ENCODE measurements around the gene PHLPP1. TPM values are rescaled to one million over a fixed set of nuclear protein-coding genes. Genes with fewer than 3 reads are reported as not detected.

Gene PHLPP1
- total and polyA plus RNA-seq, 2 donors = 3.2 to 4.5 TPM

DNA sequence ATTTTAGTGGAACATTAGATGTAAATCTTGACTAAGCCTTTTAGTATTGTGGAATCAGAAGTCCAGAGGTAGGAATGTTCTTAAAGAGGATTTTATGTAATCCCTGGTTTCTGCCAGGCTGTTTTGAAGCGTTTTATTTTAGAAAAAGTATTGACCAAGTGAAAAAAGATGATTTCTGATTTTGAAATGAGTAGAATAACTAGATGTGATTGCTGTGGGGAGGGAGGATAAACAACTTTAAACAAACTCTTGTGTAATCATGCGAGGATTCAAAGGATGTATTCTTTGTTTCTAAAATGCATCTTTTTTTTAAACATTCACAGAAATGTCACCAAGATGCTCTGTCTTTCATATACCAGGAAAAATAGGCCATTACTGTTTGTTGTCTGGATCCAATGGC lies 53.9 kb downstream of the PHLPP1 start:
- peaks cover 0 to 6% of the 10 kb centered on the region in 2 donors for H3K4me1 ChIP-seq (ENCODE audit: control insufficient read depth in 2 of 2, insufficient read depth in 2 of 2, low read length in 2 of 2)
- no peaks in the 10 kb centered on the region for H3K27me3 ChIP-seq (ENCODE audit: control insufficient read depth in 2 of 2, insufficient read depth in 1 of 2, low read length in 1 of 2)
- H3K27ac ChIP-seq (ENCODE audit: low read depth in 1 of 2, low read length in 1 of 2) = no peak overlapping the region
- no peaks in the 10 kb centered on the region for H3K36me3 ChIP-seq (ENCODE audit: control insufficient read depth in 2 of 2, insufficient read depth in 2 of 2, low read length in 1 of 2)
- no peaks in the 10 kb centered on the region for H3K9me3 ChIP-seq (ENCODE audit: control insufficient read depth in 2 of 2, insufficient read depth in 1 of 2, low read length in 1 of 2)
- no peak overlapping the region for H3K4me3 ChIP-seq (ENCODE audit: low read length in 2 of 2)
- no peak for DNase-seq (ENCODE audit: low read depth in 6 of 9, low spot score in 9 of 9)
- WGBS = 98% methylated on average over 2 of the region's 2 CpGs

DNA sequence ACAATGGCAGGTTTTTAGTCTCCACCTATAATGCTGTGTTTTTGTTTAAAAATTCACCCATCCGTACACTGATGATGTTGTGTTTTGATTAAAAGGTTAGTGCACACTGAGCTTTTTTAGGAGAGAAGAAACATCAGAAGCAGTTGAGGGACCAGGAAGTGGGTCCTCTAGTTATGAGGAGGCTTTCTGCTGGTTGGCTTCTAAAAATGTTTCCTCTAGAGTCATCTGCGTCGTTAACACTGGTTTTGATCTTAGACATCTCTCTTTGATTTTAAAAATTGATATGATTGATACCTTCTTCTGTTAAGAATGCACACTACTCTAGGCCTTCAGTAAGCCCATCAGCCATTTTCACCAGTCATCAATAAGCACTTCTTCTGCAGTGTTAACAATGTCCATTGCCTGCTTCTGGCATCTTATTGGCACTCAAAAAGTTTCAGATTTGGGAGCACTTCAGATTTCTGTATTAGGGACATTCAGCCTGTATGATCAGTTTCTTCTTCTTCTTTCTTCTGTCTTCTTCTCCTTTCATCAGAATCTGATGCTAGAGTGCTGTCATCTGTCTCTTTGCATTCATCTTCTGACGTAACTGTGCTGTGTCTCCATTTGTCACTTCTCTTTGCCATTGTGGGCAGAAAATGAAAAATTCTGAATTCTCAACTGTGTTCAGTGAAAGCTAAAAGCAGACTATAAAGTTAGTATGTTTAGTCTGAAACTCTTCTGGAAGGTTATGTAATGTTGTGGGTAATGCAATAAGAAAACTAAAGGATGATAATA lies 56.3 kb downstream of the PHLPP1 start:
- H3K36me3 ChIP-seq (ENCODE audit: control insufficient read depth in 2 of 2, insufficient read depth in 2 of 2, low read length in 1 of 2) = no peaks in the 10 kb centered on the region
- WGBS = 56% methylated on average over 4 of the region's 4 CpGs
- no peak overlapping the region for H3K4me3 ChIP-seq (ENCODE audit: low read length in 2 of 2)
- peak in 1 of 9 donors; percentile 52 for DNase-seq (ENCODE audit: low read depth in 6 of 9, low spot score in 9 of 9)
- H3K27me3 ChIP-seq (ENCODE audit: control insufficient read depth in 2 of 2, insufficient read depth in 1 of 2, low read length in 1 of 2) = no peaks in the 10 kb centered on the region
- peak overlapping the region; percentile 4 to 5 for H3K27ac ChIP-seq (ENCODE audit: low read depth in 1 of 2, low read length in 1 of 2)
- peaks cover 0 to 6% of the 10 kb centered on the region in 2 donors for H3K4me1 ChIP-seq (ENCODE audit: control insufficient read depth in 2 of 2, insufficient read depth in 2 of 2, low read length in 2 of 2)
- H3K9me3 ChIP-seq (ENCODE audit: control insufficient read depth in 2 of 2, insufficient read depth in 1 of 2, low read length in 1 of 2) = no peaks in the 10 kb centered on the region

DNA sequence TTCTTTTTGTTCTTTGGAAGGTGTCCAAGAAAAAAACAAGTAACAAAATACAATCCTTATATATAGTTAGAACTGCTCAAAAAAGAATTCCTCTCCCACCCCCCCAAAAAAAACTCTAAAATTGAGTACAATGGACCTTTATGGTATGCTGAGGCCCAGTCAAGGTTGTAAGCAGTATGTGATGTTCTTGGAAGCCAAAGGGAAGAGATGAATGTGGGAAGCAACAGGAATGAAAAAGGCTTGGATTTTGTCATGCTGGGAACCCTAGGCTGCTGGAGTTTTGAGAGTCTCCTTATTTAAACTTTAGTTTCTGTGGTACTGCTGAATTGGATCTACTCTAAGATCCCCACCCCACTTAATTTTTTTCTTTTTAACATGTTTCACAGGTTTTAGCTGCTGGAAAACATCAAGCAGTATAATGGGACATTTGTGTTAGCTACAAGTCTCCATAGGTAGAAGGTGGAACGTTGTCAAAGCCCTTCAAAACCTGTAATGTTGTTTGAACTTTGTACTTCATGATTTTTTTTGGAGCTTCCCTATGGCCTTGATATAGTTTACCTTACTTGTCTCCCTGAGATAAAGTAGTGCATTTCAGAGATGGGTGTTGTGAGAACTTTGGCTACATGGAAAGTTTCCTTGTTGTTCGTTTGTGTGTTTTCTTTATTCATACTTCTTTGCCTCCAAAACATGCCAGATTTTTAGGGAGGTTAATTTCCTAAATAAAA lies 57.7 kb downstream of the PHLPP1 start:
- Histone ChIP-seq H3K36me3 (ENCODE audit: control insufficient read depth in 2 of 2, insufficient read depth in 2 of 2, low read length in 1 of 2) (no peaks in the 10 kb centered on the region), H3K9me3 (ENCODE audit: control insufficient read depth in 2 of 2, insufficient read depth in 1 of 2, low read length in 1 of 2) (no peaks in the 10 kb centered on the region), H3K4me1 (ENCODE audit: control insufficient read depth in 2 of 2, insufficient read depth in 2 of 2, low read length in 2 of 2) (peaks cover 0 to 6% of the 10 kb centered on the region in 2 donors), H3K27ac (ENCODE audit: low read depth in 1 of 2, low read length in 1 of 2) (no peak overlapping the region), H3K4me3 (ENCODE audit: low read length in 2 of 2) (no peak overlapping the region), H3K27me3 (ENCODE audit: control insufficient read depth in 2 of 2, insufficient read depth in 1 of 2, low read length in 1 of 2) (no peaks in the 10 kb centered on the region)
- WGBS = 97% methylated on average over 2 of the region's 2 CpGs
- DNase-seq (ENCODE audit: low read depth in 6 of 9, low spot score in 9 of 9) = no peak

DNA sequence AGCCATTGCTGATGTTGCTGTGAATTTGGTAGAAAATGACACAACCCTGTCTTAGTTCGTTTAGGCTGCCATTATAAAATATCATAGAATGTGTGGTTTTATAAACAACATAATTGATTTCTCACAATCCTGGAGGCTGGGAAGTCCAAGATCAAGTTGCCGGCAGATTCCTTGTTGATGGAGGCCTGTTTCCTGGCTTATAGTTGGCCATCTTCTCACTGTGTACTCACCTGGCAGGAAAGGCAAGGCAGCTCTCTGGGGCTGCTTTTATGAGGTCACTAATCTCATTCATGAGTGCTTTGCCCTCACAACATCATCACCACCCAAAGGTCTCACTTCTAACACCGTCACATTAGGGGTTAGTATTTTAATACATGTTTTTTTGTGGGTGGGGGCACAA lies 58.4 kb downstream of the PHLPP1 start:
- Histone ChIP-seq H3K36me3 (ENCODE audit: control insufficient read depth in 2 of 2, insufficient read depth in 2 of 2, low read length in 1 of 2) (no peaks in the 10 kb centered on the region), H3K4me3 (ENCODE audit: low read length in 2 of 2) (no peak overlapping the region), H3K27me3 (ENCODE audit: control insufficient read depth in 2 of 2, insufficient read depth in 1 of 2, low read length in 1 of 2) (no peaks in the 10 kb centered on the region), H3K4me1 (ENCODE audit: control insufficient read depth in 2 of 2, insufficient read depth in 2 of 2, low read length in 2 of 2) (peaks cover 0 to 6% of the 10 kb centered on the region in 2 donors), H3K27ac (ENCODE audit: low read depth in 1 of 2, low read length in 1 of 2) (no peak overlapping the region), H3K9me3 (ENCODE audit: control insufficient read depth in 2 of 2, insufficient read depth in 1 of 2, low read length in 1 of 2) (no peaks in the 10 kb centered on the region)
- WGBS = 97% methylated on average over 3 of the region's 3 CpGs
- DNase-seq (ENCODE audit: low read depth in 6 of 9, low spot score in 9 of 9) = no peak

DNA sequence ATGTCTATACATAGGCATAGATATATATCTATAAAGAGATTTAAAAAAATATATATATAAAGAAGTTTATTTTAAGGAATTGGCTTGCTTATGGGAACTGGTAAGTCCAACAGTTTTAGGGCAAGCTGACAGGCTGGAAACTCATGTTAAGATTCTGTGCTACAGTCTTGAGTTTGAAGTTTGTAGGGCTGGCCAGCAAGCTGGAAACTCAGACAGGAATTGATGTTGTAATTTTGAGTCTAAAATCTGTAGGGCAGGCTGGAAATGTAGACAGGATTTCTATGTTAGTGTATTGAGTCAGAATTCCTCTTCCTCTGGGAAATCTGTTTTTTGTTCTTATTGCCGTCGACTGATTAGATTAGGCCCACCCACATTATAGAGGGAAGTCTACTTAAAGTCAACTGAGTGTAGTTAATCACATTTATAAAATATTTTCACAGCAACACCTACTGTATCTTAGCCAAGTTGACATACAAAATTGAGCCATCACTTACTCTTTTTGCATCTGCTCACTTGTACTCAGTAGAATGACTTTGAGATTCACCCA lies 60.8 kb downstream of the PHLPP1 start:
- no peak overlapping the region for H3K27ac ChIP-seq (ENCODE audit: low read depth in 1 of 2, low read length in 1 of 2)
- H3K27me3 ChIP-seq (ENCODE audit: control insufficient read depth in 2 of 2, insufficient read depth in 1 of 2, low read length in 1 of 2) = no peaks in the 10 kb centered on the region
- peaks cover 0 to 6% of the 10 kb centered on the region in 2 donors for H3K4me1 ChIP-seq (ENCODE audit: control insufficient read depth in 2 of 2, insufficient read depth in 2 of 2, low read length in 2 of 2)
- H3K4me3 ChIP-seq (ENCODE audit: low read length in 2 of 2) = no peak overlapping the region
- no peaks in the 10 kb centered on the region for H3K9me3 ChIP-seq (ENCODE audit: control insufficient read depth in 2 of 2, insufficient read depth in 1 of 2, low read length in 1 of 2)
- 96% methylated on average over 2 of the region's 2 CpGs for WGBS
- no peaks in the 10 kb centered on the region for H3K36me3 ChIP-seq (ENCODE audit: control insufficient read depth in 2 of 2, insufficient read depth in 2 of 2, low read length in 1 of 2)
- no peak for DNase-seq (ENCODE audit: low read depth in 6 of 9, low spot score in 9 of 9)

DNA sequence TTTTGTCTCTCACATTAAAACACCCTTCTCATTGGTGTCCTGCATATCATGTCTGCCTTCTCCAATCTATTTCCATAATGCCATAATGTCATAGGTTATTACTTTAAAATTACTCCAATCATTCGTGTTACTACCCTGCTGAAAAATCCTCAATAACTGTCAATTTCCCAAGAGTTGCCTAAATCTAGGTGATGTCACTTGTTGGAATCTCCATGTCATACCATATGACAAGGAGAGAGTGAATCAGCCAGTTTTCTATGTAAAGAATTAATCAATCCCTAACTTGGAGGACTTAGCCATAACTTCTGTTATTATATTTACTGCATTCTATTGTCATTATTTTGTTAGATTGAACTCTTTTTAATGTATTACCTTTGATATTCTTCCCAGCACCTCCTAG lies 62.5 kb downstream of the PHLPP1 start:
- 100% methylated on average over 1 of the region's 1 CpG for WGBS
- DNase-seq (ENCODE audit: low read depth in 6 of 9, low spot score in 9 of 9) = no peak
- Histone ChIP-seq H3K4me3 (ENCODE audit: low read length in 2 of 2) (no peak overlapping the region), H3K4me1 (ENCODE audit: control insufficient read depth in 2 of 2, insufficient read depth in 2 of 2, low read length in 2 of 2) (peaks cover 0 to 2% of the 10 kb centered on the region in 2 donors), H3K9me3 (ENCODE audit: control insufficient read depth in 2 of 2, insufficient read depth in 1 of 2, low read length in 1 of 2) (no peaks in the 10 kb centered on the region), H3K27me3 (ENCODE audit: control insufficient read depth in 2 of 2, insufficient read depth in 1 of 2, low read length in 1 of 2) (no peaks in the 10 kb centered on the region), H3K27ac (ENCODE audit: low read depth in 1 of 2, low read length in 1 of 2) (no peak overlapping the region), H3K36me3 (ENCODE audit: control insufficient read depth in 2 of 2, insufficient read depth in 2 of 2, low read length in 1 of 2) (no peaks in the 10 kb centered on the region)

DNA sequence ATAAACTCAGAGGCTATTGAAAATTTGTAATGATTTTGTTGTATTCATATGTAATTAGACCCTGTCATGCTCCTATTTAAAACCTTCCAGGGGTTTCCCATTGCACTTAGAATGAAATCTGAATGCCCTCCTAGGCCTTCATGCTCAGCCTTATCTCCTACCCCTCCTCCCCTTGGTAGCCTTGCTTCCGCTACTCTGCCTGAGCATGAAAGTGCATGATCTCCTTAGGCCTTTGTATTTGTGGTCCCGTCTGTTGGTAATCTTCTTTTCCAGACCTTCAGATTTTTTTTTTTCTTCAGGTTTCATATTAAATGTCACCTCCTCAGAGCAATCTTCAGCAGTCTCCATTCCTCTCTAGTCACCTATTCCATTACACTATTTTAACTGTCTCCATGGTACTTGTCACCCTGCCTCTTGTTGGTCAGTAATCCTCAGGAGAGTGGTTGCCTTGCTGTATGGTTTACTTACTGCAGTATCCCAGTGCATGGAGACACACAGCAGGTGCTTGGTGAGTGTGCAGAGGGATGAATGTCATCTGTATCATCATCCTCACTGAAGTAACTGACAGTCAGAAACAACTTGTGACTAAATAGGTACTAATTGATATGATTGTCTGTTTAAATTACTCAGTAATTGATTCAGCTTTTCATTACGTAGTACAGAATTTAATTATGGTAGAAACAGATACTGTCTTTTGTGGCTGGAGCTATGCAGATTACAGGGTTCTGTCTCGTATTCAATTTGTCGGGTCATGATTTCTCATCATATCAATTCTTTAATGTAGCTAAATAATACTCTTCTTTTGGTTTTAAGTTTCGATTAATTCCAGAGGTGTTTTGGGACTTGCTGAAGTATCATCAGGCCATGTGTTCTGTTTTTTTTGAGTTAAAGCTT lies 63.9 kb downstream of the PHLPP1 start:
- Histone ChIP-seq H3K27ac (ENCODE audit: low read depth in 1 of 2, low read length in 1 of 2) (no peak overlapping the region), H3K9me3 (ENCODE audit: control insufficient read depth in 2 of 2, insufficient read depth in 1 of 2, low read length in 1 of 2) (no peaks in the 10 kb centered on the region), H3K36me3 (ENCODE audit: control insufficient read depth in 2 of 2, insufficient read depth in 2 of 2, low read length in 1 of 2) (no peaks in the 10 kb centered on the region), H3K4me3 (ENCODE audit: low read length in 2 of 2) (no peak overlapping the region), H3K27me3 (ENCODE audit: control insufficient read depth in 2 of 2, insufficient read depth in 1 of 2, low read length in 1 of 2) (no peaks in the 10 kb centered on the region), H3K4me1 (ENCODE audit: control insufficient read depth in 2 of 2, insufficient read depth in 2 of 2, low read length in 2 of 2) (no peaks in the 10 kb centered on the region)
- DNase-seq (ENCODE audit: low read depth in 6 of 9, low spot score in 9 of 9) = no peak
- WGBS = 98% methylated on average over 6 of the region's 6 CpGs

DNA sequence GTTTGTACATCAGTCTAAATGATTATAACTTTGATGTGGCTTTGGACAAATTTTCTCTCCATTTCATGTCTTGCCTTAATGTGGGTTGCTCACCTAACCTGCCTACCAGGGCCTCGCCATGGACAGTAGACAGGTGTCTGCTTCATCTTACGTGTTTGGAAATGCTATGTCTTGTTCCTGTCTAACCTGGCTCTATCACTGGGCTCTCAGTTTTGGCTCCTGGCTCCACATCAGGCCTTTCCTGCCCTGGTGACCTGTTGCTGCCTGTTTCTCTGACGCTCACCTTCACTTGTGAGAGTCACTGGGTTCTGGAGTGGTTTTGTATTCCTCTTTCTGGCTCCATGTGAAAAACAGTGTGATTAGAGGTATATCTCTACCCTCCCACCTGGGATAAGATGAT lies 65.9 kb downstream of the PHLPP1 start:
- no peak overlapping the region for H3K27ac ChIP-seq (ENCODE audit: low read depth in 1 of 2, low read length in 1 of 2)
- H3K4me1 ChIP-seq (ENCODE audit: control insufficient read depth in 2 of 2, insufficient read depth in 2 of 2, low read length in 2 of 2) = no peaks in the 10 kb centered on the region

More for the DNA sequence above, 65.9 kb downstream of the PHLPP1 start:
- Histone ChIP-seq H3K9me3 (ENCODE audit: control insufficient read depth in 2 of 2, insufficient read depth in 1 of 2, low read length in 1 of 2) (no peaks in the 10 kb centered on the region), H3K36me3 (ENCODE audit: control insufficient read depth in 2 of 2, insufficient read depth in 2 of 2, low read length in 1 of 2) (no peaks in the 10 kb centered on the region), H3K4me3 (ENCODE audit: low read length in 2 of 2) (no peak overlapping the region), H3K27me3 (ENCODE audit: control insufficient read depth in 2 of 2, insufficient read depth in 1 of 2, low read length in 1 of 2) (no peaks in the 10 kb centered on the region)
- 91% methylated on average over 3 of the region's 3 CpGs for WGBS
- DNase-seq (ENCODE audit: low read depth in 6 of 9, low spot score in 9 of 9) = no peak
